NB4 (cell line): ENCODE measurements around the gene VAMP4.
A peak's percentile ranks its signal among the peaks of the same experiment; 100 is the strongest.

Experiments
- DNase-seq: peaks from one replicate; pipeline ENCODE4 v3.0.0; 2010; ENCODE audit warnings: low read depth
- H3K4me3 ChIP-seq: one replicate; pipeline ENCODE4 v1.5.1; 2011; ENCODE audit warnings: mild to moderate bottlenecking, low read depth, low read length, moderate library complexity
- CTCF ChIP-seq: IDR thresholded peaks from one replicate; pipeline ENCODE4 v1.5.1; 2012; ENCODE audit warnings: low read depth, low read length
- MAX ChIP-seq: IDR thresholded peaks from 2 replicates; pipeline ENCODE4 v1.6.1; 2011; ENCODE audit warnings: low read depth, low read length
- MYC ChIP-seq: IDR thresholded peaks from 2 replicates; pipeline ENCODE4 v1.6.1; 2011; ENCODE audit warnings: low read depth, low read length
- POLR2A ChIP-seq: IDR thresholded peaks from 2 replicates; pipeline ENCODE4 v1.6.1; 2011; ENCODE audit warnings: mild to moderate bottlenecking; ENCODE audit not compliant: insufficient read length; ENCODE audit errors: extremely low read depth

VAMP4 gene

GRCh38 chr1:171741872-171742576 is at the start of gene VAMP4:
TSS of gene VAMP4 (minus strand) at chr1:171742065. CDS start at chr1:171738414, 3,651 bp downstream.
- DNase-seq, result peak; percentile 88
- peak within 1 kb of the TSS; percentile 90 for H3K4me3 ChIP-seq
- TF ChIP-seq MYC (peak; percentile 70; the same call in 1 of the 2 replicates), CTCF (no peak), POLR2A (peak; percentile 85), MAX (peak; percentile 51)

GRCh38 chr1:171790318-171790717 is 48.5 kb upstream of the VAMP4 start:
- DNase-seq, result no peak
- TF ChIP-seq MYC (no peak), CTCF (no peak), POLR2A (no peak), MAX (no peak)
- no peak overlapping the region for H3K4me3 ChIP-seq

GRCh38 chr1:171788696-171789095 is 46.8 kb upstream of the VAMP4 start:
- no peak for DNase-seq
- TF ChIP-seq MAX (no peak), POLR2A (no peak), MYC (no peak), CTCF (no peak)
- H3K4me3 ChIP-seq, result no peak overlapping the region

GRCh38 chr1:171787686-171788480 is 46.0 kb upstream of the VAMP4 start:
- no peak for DNase-seq

GRCh38 chr1:171786534-171786933 is 44.7 kb upstream of the VAMP4 start:
- no peak overlapping the region for H3K4me3 ChIP-seq
- no peak for DNase-seq
- TF ChIP-seq MAX, result no peak
- no peak for TF ChIP-seq CTCF
- TF ChIP-seq POLR2A, result no peak
- TF ChIP-seq MYC, result no peak

More at GRCh38 chr1:171787686-171788480, 46.0 kb upstream of the VAMP4 start:
- no peak overlapping the region for H3K4me3 ChIP-seq
- TF ChIP-seq CTCF (no peak), MAX (no peak), MYC (no peak), POLR2A (no peak)
